Large intestine (tissue), 3 donors: Measurements from ENCODE around the gene AGPAT2. TPM values are rescaled to one million over a fixed set of nuclear protein-coding genes. Genes with fewer than 3 reads are reported as not detected.

Source experiments
- DNase-seq, 2 donors: peaks; one replicate each; pipeline versions ENCODE4 v3.0.0 to v3.0.0-alpha.2; 2013
- H3K27ac ChIP-seq: one replicate; pipeline ENCODE4 v1.5.1; 2013; ENCODE audit warnings: low read length
- H3K27me3 ChIP-seq: 2 replicates; pipeline ENCODE4 v1.6.1; 2013; ENCODE audit warnings: low read length; ENCODE audit not compliant: control insufficient read depth, insufficient read depth
- H3K36me3 ChIP-seq: 2 replicates; pipeline ENCODE4 v1.6.1; 2013; ENCODE audit warnings: low read length; ENCODE audit not compliant: control insufficient read depth, insufficient read depth
- H3K4me1 ChIP-seq: one replicate; pipeline ENCODE4 v1.6.1; 2013; ENCODE audit warnings: low read length; ENCODE audit not compliant: control insufficient read depth, insufficient read depth
- H3K4me3 ChIP-seq: one replicate; pipeline ENCODE4 v1.5.1; 2013; ENCODE audit warnings: low read length
- H3K9me3 ChIP-seq: one replicate; pipeline ENCODE4 v1.6.1; 2013; ENCODE audit warnings: mild to moderate bottlenecking, low read depth, low read length, moderate library complexity; ENCODE audit not compliant: control insufficient read depth
- WGBS: methylation state at CpG from one replicate; pipeline ENCODE4 v1.1.5; 2013; ENCODE audit warnings: low lambda C conversion rate; ENCODE audit not compliant: insufficient coverage; 5-methylcytosine and 5-hydroxymethylcytosine counted together
- polyA plus RNA-seq: library from polyadenylated mRNA; unstranded; fragments of 120-200 nt; gene quantifications from one replicate; pipeline ENCODE4 v1.2.1, GENCODE V29; 2013

AGPAT2 gene
- polyA plus RNA-seq, 1 donor, result 175 TPM

DNA sequence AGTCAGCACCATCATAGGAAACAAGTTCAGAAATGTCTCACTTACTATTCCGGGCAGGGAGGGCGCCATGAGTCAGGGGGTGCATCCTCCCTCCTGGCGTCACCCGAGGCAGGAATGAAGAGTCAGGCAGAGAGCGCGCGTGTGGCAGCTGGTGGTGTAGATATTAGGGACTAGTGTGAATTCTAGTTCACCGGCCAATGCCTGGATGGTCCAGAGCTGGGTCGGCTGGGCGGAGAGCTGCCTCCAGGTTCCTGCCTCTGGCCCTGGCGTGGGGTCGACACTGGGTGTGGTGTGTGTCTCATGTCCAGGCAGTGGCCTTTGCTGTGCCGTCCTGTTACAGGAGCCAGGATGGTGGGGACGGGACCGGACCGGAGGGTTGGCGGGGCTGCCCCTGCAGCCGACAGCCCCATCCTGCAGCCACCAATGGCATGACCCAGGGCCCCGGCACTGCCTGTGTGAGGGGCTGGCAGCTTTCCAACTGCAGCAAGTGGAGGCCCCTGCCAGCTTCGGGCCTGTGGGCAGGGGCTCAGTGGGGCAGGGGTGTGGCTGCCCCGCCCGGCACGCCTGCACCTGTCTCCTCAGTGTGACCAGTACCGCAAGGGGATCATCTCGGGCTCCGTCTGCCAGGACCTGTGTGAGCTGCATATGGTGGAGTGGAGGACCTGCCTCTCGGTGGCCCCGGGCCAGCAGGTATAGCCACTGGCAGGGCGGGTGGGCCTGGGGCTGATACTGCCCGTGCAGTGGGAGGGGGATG, 34.3 kb upstream of the AGPAT2 start:
- WGBS, result no CpG with 5 or more reads among the region's 30 CpGs
- H3K27ac ChIP-seq, result no peak overlapping the region
- peaks cover 57% of the 10 kb centered on the region for H3K36me3 ChIP-seq
- H3K4me3 ChIP-seq, result no peak overlapping the region
- H3K27me3 ChIP-seq, result no peaks in the 10 kb centered on the region
- peaks cover 32% of the 10 kb centered on the region for H3K4me1 ChIP-seq
- peak in 1 of 2 donors; percentile 34 for DNase-seq
- peaks cover 8% of the 10 kb centered on the region for H3K9me3 ChIP-seq

DNA sequence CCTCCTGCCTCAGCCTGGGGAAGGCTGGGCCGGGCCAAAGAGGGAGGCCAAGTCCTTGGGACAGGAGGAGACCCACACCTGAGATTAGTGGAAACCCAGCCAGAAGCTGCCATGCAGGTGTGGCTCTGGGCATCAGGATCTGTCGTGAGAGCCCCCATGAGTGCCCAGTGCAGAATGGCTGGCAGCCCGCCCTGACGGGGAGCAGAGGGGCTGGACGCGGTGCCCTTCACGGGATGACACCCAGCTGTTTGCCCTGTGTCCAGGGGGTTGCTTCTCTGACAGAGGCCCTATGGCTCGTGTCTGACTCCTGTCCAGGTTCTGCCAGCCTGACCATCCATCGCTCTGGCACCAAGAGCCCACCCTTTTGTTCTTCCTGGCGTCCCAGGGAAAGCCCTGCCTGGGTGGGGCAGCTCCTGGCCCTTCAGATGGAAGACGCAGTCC, 33.7 kb upstream of the AGPAT2 start:
- Histone ChIP-seq H3K27me3 (no peaks in the 10 kb centered on the region), H3K4me1 (peaks cover 26% of the 10 kb centered on the region), H3K4me3 (no peak overlapping the region), H3K9me3 (peaks cover 8% of the 10 kb centered on the region), H3K27ac (no peak overlapping the region), H3K36me3 (peaks cover 51% of the 10 kb centered on the region)
- DNase-seq, result no peak
- no CpG with 5 or more reads among the region's 11 CpGs for WGBS

- peak in 1 of 2 donors; percentile 35 for DNase-seq
- no peak overlapping the region for H3K27ac ChIP-seq
- H3K9me3 ChIP-seq, result peaks cover 8% of the 10 kb centered on the region
- no peak overlapping the region for H3K4me3 ChIP-seq
- peaks cover 46% of the 10 kb centered on the region for H3K36me3 ChIP-seq
- H3K27me3 ChIP-seq, result no peaks in the 10 kb centered on the region
- H3K4me1 ChIP-seq, result peaks cover 23% of the 10 kb centered on the region
- WGBS, result no CpG with 5 or more reads among the region's 20 CpGs
Observed at GRCh38 chr9:136720251-136720897, 33.1 kb upstream of the AGPAT2 start.

- Histone ChIP-seq H3K9me3 (peaks cover 8% of the 10 kb centered on the region), H3K4me3 (no peak overlapping the region), H3K36me3 (peaks cover 35% of the 10 kb centered on the region), H3K4me1 (peaks cover 23% of the 10 kb centered on the region), H3K27me3 (no peaks in the 10 kb centered on the region), H3K27ac (no peak overlapping the region)
- no CpG with 5 or more reads among the region's 24 CpGs for WGBS
- no peak for DNase-seq
Observed at GRCh38 chr9:136719195-136719880, 32.1 kb upstream of the AGPAT2 start.

DNA sequence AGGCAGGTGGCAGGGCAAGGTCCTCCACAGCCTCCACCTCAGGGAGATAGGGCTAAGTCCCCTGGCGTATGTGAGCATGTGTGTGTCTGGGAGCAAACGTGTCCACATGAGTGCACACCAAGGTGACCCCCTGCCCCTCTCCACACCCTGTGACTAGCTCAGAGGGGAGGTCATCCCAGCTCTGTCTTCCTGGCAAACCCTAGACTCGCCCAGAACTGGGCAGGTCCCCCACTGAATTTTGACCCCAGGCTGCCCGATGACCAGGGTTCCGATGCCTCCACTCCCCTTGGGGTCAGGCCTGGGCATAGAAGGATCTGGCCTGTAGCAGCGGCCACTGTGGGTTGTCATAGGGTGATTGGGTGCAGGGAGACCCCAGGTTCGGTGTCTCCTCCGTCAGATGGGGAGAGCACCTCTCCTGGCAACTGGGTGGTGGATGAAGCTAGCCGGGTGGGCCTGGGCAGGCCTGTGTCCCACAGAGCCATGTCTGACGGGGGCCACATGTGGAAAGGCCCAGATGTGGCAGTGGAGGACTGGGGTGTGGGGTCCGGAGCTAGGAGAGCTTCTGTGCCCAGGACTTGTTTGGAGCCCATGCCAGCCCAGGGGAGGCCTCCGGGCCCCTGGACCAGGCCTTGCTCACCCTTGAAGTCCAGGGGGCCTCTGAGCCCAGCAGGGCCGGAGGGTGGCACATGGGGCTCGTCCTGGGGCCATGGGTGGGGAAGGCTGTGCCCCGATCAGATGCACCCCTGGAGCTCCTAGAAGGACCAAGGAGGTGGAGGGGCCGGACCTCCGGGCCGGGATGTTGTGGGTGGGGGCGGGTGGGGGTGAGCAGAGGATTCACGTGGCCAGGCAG, 31.3 kb upstream of the AGPAT2 start:
- no peaks in the 10 kb centered on the region for H3K27me3 ChIP-seq
- H3K9me3 ChIP-seq, result peaks cover 8% of the 10 kb centered on the region
- H3K4me1 ChIP-seq, result peaks cover 23% of the 10 kb centered on the region
- no CpG with 5 or more reads among the region's 20 CpGs for WGBS
- no peak overlapping the region for H3K4me3 ChIP-seq
- DNase-seq, result no peak
- no peak overlapping the region for H3K27ac ChIP-seq
- peaks cover 28% of the 10 kb centered on the region for H3K36me3 ChIP-seq

- peaks cover 24% of the 10 kb centered on the region for H3K4me1 ChIP-seq
- peaks cover 16% of the 10 kb centered on the region for H3K36me3 ChIP-seq
- H3K27me3 ChIP-seq, result no peaks in the 10 kb centered on the region
- no peak overlapping the region for H3K4me3 ChIP-seq
- H3K27ac ChIP-seq, result no peak overlapping the region
- DNase-seq, result no peak
- no CpG with 5 or more reads among the region's 16 CpGs for WGBS
- peaks cover 4% of the 10 kb centered on the region for H3K9me3 ChIP-seq
Observed at GRCh38 chr9:136717399-136717798, 30.1 kb upstream of the AGPAT2 start.

DNA sequence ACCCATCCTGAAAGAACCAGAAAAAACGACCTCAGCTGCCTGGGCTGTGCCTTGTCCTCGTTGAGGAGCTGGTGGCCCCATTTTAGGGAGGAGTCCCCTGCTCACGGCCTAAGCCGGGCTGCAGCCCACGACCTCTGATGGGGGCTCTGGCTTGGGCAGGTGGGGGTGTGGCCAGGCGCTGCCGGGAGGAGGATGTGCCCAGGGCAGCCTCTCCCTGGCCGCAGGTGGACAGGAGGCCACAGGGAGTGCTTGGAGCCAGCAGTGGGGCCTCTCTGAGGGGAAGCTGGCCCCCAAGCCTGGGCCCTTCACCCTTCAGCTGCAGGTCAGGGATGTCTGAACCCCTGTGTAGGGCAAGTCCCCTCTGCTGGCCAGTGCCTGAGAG, 27.6 kb upstream of the AGPAT2 start:
- Histone ChIP-seq H3K36me3 (no peaks in the 10 kb centered on the region), H3K4me3 (no peak overlapping the region), H3K9me3 (no peaks in the 10 kb centered on the region), H3K27me3 (peaks cover 3% of the 10 kb centered on the region), H3K4me1 (peaks cover 15% of the 10 kb centered on the region), H3K27ac (no peak overlapping the region)
- no CpG with 5 or more reads among the region's 8 CpGs for WGBS
- no peak for DNase-seq

GRCh38 chr9:136714096-136714892, 27.0 kb upstream of the AGPAT2 start:
- peaks cover 3% of the 10 kb centered on the region for H3K27me3 ChIP-seq
- no peaks in the 10 kb centered on the region for H3K9me3 ChIP-seq
- H3K27ac ChIP-seq, result no peak overlapping the region
- no CpG with 5 or more reads among the region's 17 CpGs for WGBS
- DNase-seq, result no peak
- no peak overlapping the region for H3K4me3 ChIP-seq
- H3K4me1 ChIP-seq, result peaks cover 13% of the 10 kb centered on the region
- no peaks in the 10 kb centered on the region for H3K36me3 ChIP-seq

- Histone ChIP-seq H3K4me1 (peaks cover 11% of the 10 kb centered on the region), H3K9me3 (no peaks in the 10 kb centered on the region), H3K4me3 (peak overlapping the region; percentile 36), H3K27ac (no peak overlapping the region), H3K36me3 (no peaks in the 10 kb centered on the region), H3K27me3 (peaks cover 3% of the 10 kb centered on the region)
- DNase-seq, result no peak
- WGBS, result no CpG with 5 or more reads among the region's 8 CpGs
Observed at GRCh38 chr9:136713550-136713949, 26.3 kb upstream of the AGPAT2 start.
